SIG-M5 treated with dmso at 0.1 percent for 504 hours (cell line): ENCODE data around the gene CAPN8.
A peak's percentile ranks its signal among the peaks of the same experiment; 100 is the strongest.
"Not testable (repeated sequence)": the region's sequence is repeated elsewhere in the genome, so short reads cannot be mapped to it uniquely, and the experiment has no call there.

Experiments
- DNase-seq: peaks from one replicate; lab custom pipeline; 2025; ENCODE audit not compliant: unreplicated experiment; lab: John Stamatoyannopoulos, UW

The CAPN8 gene

GRCh38 chr1:223534677-223535076 lies 130.8 kb downstream of the CAPN8 start:
- no peak for DNase-seq

- no peak for DNase-seq
Observed at GRCh38 chr1:223533708-223534107, 131.8 kb downstream of the CAPN8 start.

GRCh38 chr1:223531742-223532341 lies 133.7 kb downstream of the CAPN8 start:
- DNase-seq = peak; percentile 59

GRCh38 chr1:223525957-223526356 lies 139.5 kb downstream of the CAPN8 start:
- no peak for DNase-seq

- DNase-seq = no peak
Observed at GRCh38 chr1:223525546-223525945, 140.0 kb downstream of the CAPN8 start.

- DNase-seq = no peak
Observed at GRCh38 chr1:223524930-223525451, 140.5 kb downstream of the CAPN8 start.

- no peak for DNase-seq
Observed at GRCh38 chr1:223521150-223521549, 144.4 kb downstream of the CAPN8 start.

GRCh38 chr1:223520200-223520599 lies 145.3 kb downstream of the CAPN8 start:
- DNase-seq = no peak

GRCh38 chr1:223519116-223519515 lies 146.4 kb downstream of the CAPN8 start:
- DNase-seq = no peak

- not testable (repeated sequence) for DNase-seq
Observed at GRCh38 chr1:223518553-223518952, 146.9 kb downstream of the CAPN8 start.

- no peak for DNase-seq
Observed at GRCh38 chr1:223515926-223516325, 149.6 kb downstream of the CAPN8 start.

- no peak for DNase-seq
Observed at GRCh38 chr1:223515421-223515820, 150.1 kb downstream of the CAPN8 start.

- DNase-seq = no peak
Observed at GRCh38 chr1:223514644-223515043, 150.9 kb downstream of the CAPN8 start.

- DNase-seq = no peak
Observed at GRCh38 chr1:223513309-223513708, 152.2 kb downstream of the CAPN8 start.

- DNase-seq = no peak
Observed at GRCh38 chr1:223512057-223512456, 153.4 kb downstream of the CAPN8 start.

GRCh38 chr1:223508796-223509195 lies 156.7 kb downstream of the CAPN8 start:
- no peak for DNase-seq

- DNase-seq = no peak
Observed at GRCh38 chr1:223504741-223505140, 160.8 kb downstream of the CAPN8 start.

- DNase-seq = no peak
Observed at GRCh38 chr1:223503348-223503747, 162.2 kb downstream of the CAPN8 start.

- DNase-seq = no peak
Observed at GRCh38 chr1:223500560-223501425, 164.7 kb downstream of the CAPN8 start.

- DNase-seq = no peak
Observed at GRCh38 chr1:223496883-223497282, 168.6 kb downstream of the CAPN8 start.

GRCh38 chr1:223494926-223495645 lies 170.4 kb downstream of the CAPN8 start:
- no peak for DNase-seq

- DNase-seq = no peak
Observed at GRCh38 chr1:223492044-223492443, 173.5 kb downstream of the CAPN8 start.
